GM12891 (cell line): Measurements from ENCODE around the gene SH2D3C.
"Not testable (repeated sequence)": the region's sequence is repeated elsewhere in the genome, so short reads cannot be mapped to it uniquely, and the experiment has no call there.

ENCODE experiments used
- DNase-seq: peaks from one replicate; pipeline ENCODE4 v3.0.0; 2011; ENCODE audit warnings: low spot score; ENCODE audit not compliant: insufficient read length
- FAIRE-seq: peaks from 2 replicates; lab custom pipeline; 2011; peaks lifted over from hg19 to GRCh38; lab: Jason Lieb, UNC
- PAX5 ChIP-seq: IDR thresholded peaks from 2 replicates; pipeline ENCODE4 v1.6.1; 2011; ENCODE audit warnings: low read length, moderate library complexity, mild to moderate bottlenecking; ENCODE audit not compliant: insufficient read depth, severe bottlenecking
- POLR2A ChIP-seq: IDR thresholded peaks from 2 replicates; pipeline ENCODE4 v1.6.1; 2011; ENCODE audit warnings: low read depth, low read length, control low read depth
- POLR2AphosphoS5 ChIP-seq: IDR thresholded peaks from 2 replicates; pipeline ENCODE4 v1.6.1; 2011; ENCODE audit warnings: low read depth, low read length, control low read depth
- POU2F2 ChIP-seq: IDR thresholded peaks from 2 replicates; pipeline ENCODE4 v1.6.1; 2011; ENCODE audit warnings: low read depth, mild to moderate bottlenecking, control low read depth, low read length, moderate library complexity
- SPI1 ChIP-seq: IDR thresholded peaks from 2 replicates; pipeline ENCODE4 v1.6.1; 2011; ENCODE audit warnings: low read depth, low read length, control low read depth
- TAF1 ChIP-seq: IDR thresholded peaks from 2 replicates; pipeline ENCODE4 v1.6.1; 2011; ENCODE audit warnings: low read depth, low read length, control low read depth

The SH2D3C gene

DNA sequence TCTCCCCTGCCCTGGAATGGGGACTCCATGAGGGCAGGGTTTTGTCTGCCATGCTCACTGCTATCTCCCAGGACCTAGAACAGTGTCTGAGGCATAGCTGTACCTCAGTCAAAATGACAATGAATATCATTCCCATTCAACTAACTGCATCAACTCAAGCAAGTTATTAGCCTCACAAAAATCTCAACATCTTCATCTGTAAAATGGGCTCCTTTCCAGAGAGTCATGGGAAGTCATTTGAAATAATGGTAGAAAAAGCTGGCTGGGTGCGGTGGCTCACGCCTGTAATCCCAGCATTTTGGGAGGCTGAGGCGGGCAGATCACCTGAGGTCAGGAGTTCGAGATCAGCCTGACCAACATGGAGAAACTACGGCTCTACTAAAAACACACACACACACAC is 9.4 kb downstream of the SH2D3C start:
- TF ChIP-seq POLR2AphosphoS5 (no peak), POU2F2 (no peak), TAF1 (no peak), POLR2A (no peak), SPI1 (no peak), PAX5 (no peak)
- FAIRE-seq: no peak
- no peak for DNase-seq

GRCh38 chr9:127768698-127769097 is 9.8 kb downstream of the SH2D3C start:
- no peak for FAIRE-seq
- no peak for DNase-seq
- TF ChIP-seq POU2F2: no peak
- no peak for TF ChIP-seq POLR2AphosphoS5
- no peak for TF ChIP-seq SPI1
- no peak for TF ChIP-seq PAX5
- TF ChIP-seq TAF1: no peak
- TF ChIP-seq POLR2A: no peak

- FAIRE-seq (no peak), DNase-seq (no peak)
- TF ChIP-seq POU2F2 (no peak), TAF1 (no peak), SPI1 (no peak), POLR2AphosphoS5 (no peak), POLR2A (no peak), PAX5 (no peak)
These were observed 10.5 kb downstream of the SH2D3C start for GRCh38 chr9:127767909-127768331.

GRCh38 chr9:127767410-127767809 is 11.1 kb downstream of the SH2D3C start:
- DNase-seq (no peak), FAIRE-seq (no peak)
- TF ChIP-seq TAF1 (no peak), PAX5 (no peak), POU2F2 (no peak), POLR2AphosphoS5 (no peak), SPI1 (no peak; the same call in 1 of the 2 replicates), POLR2A (no peak)

DNA sequence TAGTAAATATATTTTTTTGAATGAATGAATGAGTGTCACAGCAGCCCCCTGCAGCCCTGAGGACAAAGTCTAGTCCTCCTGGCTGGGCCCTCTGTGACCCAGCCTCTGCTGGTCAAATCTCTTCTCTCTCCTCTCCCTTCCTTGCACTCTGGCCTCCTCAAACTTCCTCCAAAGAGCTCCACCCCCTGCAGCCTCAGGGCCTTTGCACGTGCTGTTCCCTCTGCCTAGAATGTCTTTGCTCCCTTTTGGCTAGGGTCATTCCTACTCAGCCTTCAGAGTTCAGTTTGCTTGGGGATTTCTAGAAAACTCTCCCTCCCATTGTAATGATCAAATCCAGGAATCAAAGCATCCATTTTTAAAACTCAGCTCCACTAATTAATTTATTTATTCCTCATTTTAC is 13.0 kb downstream of the SH2D3C start:
- DNase-seq: no peak
- FAIRE-seq: no peak
- TF ChIP-seq SPI1 (no peak), TAF1 (no peak), POLR2A (no peak), POLR2AphosphoS5 (no peak), PAX5 (no peak)

GRCh38 chr9:127763918-127764384 is 14.5 kb downstream of the SH2D3C start:
- DNase-seq (no peak), FAIRE-seq (peak; percentile 33)
- TF ChIP-seq TAF1: no peak
- TF ChIP-seq POLR2A: no peak
- no peak for TF ChIP-seq PAX5
- TF ChIP-seq SPI1: no peak

GRCh38 chr9:127762111-127762676 is 16.3 kb downstream of the SH2D3C start:
- FAIRE-seq (no peak), DNase-seq (no peak)
- TF ChIP-seq TAF1: no peak
- TF ChIP-seq POLR2A: no peak
- TF ChIP-seq SPI1: no peak
- no peak for TF ChIP-seq POLR2AphosphoS5
- TF ChIP-seq POU2F2: no peak
- TF ChIP-seq PAX5: no peak

DNA sequence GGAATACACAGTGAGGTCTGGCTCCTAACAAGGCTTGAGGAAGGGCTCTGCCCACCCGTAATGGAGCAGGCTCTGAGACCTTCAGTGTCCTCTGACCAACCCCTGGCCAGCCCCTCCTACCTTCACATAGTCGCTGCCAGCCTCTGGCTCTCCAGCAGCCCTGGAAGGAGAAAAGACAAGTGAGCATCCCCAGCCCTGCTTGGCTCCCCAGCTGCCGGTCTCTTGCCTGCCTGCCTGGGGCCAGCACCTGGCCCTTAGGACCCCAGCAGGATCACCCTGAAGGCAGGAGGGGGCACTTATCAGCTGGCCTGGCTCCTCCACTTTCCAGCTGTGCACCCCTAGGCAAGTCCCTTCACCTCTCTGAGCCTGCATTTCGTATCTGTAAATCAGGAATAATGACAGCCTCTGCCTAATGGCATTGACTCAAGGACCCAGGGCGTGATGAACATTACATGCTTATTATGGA is 16.9 kb downstream of the SH2D3C start:
- FAIRE-seq: no peak
- no peak for TF ChIP-seq SPI1
- DNase-seq: no peak

DNA sequence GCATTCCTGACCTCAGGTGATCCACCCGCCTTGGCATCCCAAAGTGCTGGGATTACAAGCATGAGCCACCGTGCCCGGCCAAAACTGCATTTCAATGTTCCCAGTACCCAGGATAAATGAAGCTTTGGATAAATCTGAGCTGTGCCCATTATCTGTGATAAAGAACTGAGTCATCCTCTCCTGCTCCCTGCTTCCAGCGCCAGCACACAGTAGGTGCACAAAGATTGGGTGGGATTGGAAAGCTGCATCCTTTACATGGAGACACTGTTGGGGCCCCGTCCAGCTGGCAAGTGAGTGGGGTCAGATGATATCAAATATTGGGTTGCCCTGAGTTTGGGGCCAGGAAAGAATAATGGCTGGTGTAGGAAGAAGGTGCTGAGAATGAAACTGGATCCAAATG is 17.4 kb downstream of the SH2D3C start:
- no peak for TF ChIP-seq PAX5
- no peak for TF ChIP-seq TAF1
- TF ChIP-seq POLR2AphosphoS5: no peak
- DNase-seq: no peak
- no peak for FAIRE-seq

GRCh38 chr9:127758843-127759242 is 19.6 kb downstream of the SH2D3C start:
- TF ChIP-seq POLR2A (no peak), PAX5 (no peak), POLR2AphosphoS5 (no peak), POU2F2 (no peak), SPI1 (no peak), TAF1 (no peak)

GRCh38 chr9:127756776-127757175 is 21.7 kb downstream of the SH2D3C start:
- FAIRE-seq, DNase-seq: not testable (repeated sequence)

More at GRCh38 chr9:127758843-127759242, 19.6 kb downstream of the SH2D3C start:
- no peak for DNase-seq
- FAIRE-seq: no peak
